PC-9 (cell line): ENCODE measurements around the gene APMAP. TPM values are rescaled to one million over a fixed set of nuclear protein-coding genes. Genes with fewer than 3 reads are reported as not detected.

Experiments
- BruUV-seq: library from RNA; stranded (reverse); fragments of 400-500 nt; replicated peaks from 2 replicates; lab custom pipeline; 2021; lab: Mats Ljungman, UMichigan
- CTCF ChIA-PET: fragments of 300-600 bp; sonication (Branson Sonifier 250); formaldehyde crosslinking; loops from one replicate; lab custom pipeline; 2022; ENCODE audit warnings: antibody characterized with exemption; lab: Charles Lee
- POLR2A ChIA-PET: fragments of 300-600 bp; sonication (Branson Sonifier 250); formaldehyde crosslinking; loops from one replicate; lab custom pipeline; 2022; ENCODE audit warnings: antibody characterized with exemption; ENCODE audit not compliant: unreplicated experiment; lab: Charles Lee
- DNase-seq, 2 experiments: peaks; one replicate each; pipeline versions ENCODE4 v3.0.0 to v3.0.0-alpha.2; 2015 to 2022; ENCODE audit warnings: mixed read lengths in 1 of 2
- H2AFZ ChIP-seq: fragments of 200-600 bp; sonication (generic); 2 replicates; pipeline ENCODE4 v1.8.1; 2017; ENCODE audit warnings: antibody characterized with exemption
- H3F3A ChIP-seq: fragments of 200-600 bp; sonication (generic); 2 replicates; pipeline ENCODE4 v1.8.1; 2017; ENCODE audit warnings: antibody characterized with exemption, mild to moderate bottlenecking, low read depth; ENCODE audit not compliant: insufficient read depth
- H3K27ac ChIP-seq: fragments of 200-600 bp; sonication (generic); 2 replicates; pipeline ENCODE4 v1.6.1; 2016; ENCODE audit warnings: mixed run types
- H3K27me3 ChIP-seq: fragments of 200-600 bp; sonication (generic); 2 replicates; pipeline ENCODE4 v1.6.1; 2016; ENCODE audit warnings: low read depth, mixed run types; ENCODE audit not compliant: insufficient read depth
- H3K36me3 ChIP-seq: fragments of 200-600 bp; sonication (generic); 2 replicates; pipeline ENCODE4 v1.6.1; 2016; ENCODE audit warnings: low read depth, mixed run types
- H3K4me1 ChIP-seq: fragments of 200-600 bp; sonication (generic); replicated peaks from 2 replicates; pipeline ENCODE4 v1.6.1; 2016; ENCODE audit warnings: mixed run types; ENCODE audit not compliant: insufficient read depth
- H3K4me2 ChIP-seq: fragments of 200-600 bp; sonication (generic); 2 replicates; pipeline ENCODE4 v1.6.1; 2017; ENCODE audit warnings: mixed run types
- H3K4me3 ChIP-seq: fragments of 200-600 bp; sonication (generic); 2 replicates; pipeline ENCODE4 v1.6.1; 2016; ENCODE audit warnings: mixed run types
- H3K79me2 ChIP-seq: fragments of 200-600 bp; sonication (generic); 2 replicates; pipeline ENCODE4 v1.6.1; 2017; ENCODE audit warnings: low read depth, mixed run types
- H3K9me2 ChIP-seq: fragments of 200-600 bp; sonication (generic); 2 replicates; pipeline ENCODE4 v1.8.1; 2017; ENCODE audit warnings: mild to moderate bottlenecking; ENCODE audit not compliant: insufficient read depth
- H3K9me3 ChIP-seq: fragments of 200-600 bp; sonication (generic); 2 replicates; pipeline ENCODE4 v1.8.1; 2016; ENCODE audit warnings: low read depth; ENCODE audit not compliant: insufficient read depth
- H4K20me1 ChIP-seq: fragments of 200-600 bp; sonication (generic); 2 replicates; pipeline ENCODE4 v1.8.1; 2017; ENCODE audit not compliant: insufficient read depth
- CTCF ChIP-seq: fragments of 200-600 bp; sonication (generic); conservative IDR thresholded peaks from 2 replicates; pipeline ENCODE4 v1.6.1; 2017; ENCODE audit warnings: mixed run types, antibody characterized with exemption, mild to moderate bottlenecking, moderate library complexity
- EZH2 ChIP-seq: fragments of 200-600 bp; sonication (generic); IDR thresholded peaks from 2 replicates; pipeline ENCODE4 v1.8.0; 2017; ENCODE audit warnings: antibody characterized with exemption, low read depth
- intact Hi-C: fragments of 100-400 bp; cut with micrococcal nuclease; formaldehyde crosslinking; loops from one replicate; pipeline ENCODE4 v1.10.0; 2022; ENCODE audit not compliant: unreplicated experiment
- total RNA-seq: library from RNA; stranded (reverse); gene quantifications from 2 replicates; pipeline ENCODE4 v1.2.3, GENCODE V29; 2021

The APMAP gene
- total RNA-seq, 1 experiment from 2014 or later: 103 TPM

DNA sequence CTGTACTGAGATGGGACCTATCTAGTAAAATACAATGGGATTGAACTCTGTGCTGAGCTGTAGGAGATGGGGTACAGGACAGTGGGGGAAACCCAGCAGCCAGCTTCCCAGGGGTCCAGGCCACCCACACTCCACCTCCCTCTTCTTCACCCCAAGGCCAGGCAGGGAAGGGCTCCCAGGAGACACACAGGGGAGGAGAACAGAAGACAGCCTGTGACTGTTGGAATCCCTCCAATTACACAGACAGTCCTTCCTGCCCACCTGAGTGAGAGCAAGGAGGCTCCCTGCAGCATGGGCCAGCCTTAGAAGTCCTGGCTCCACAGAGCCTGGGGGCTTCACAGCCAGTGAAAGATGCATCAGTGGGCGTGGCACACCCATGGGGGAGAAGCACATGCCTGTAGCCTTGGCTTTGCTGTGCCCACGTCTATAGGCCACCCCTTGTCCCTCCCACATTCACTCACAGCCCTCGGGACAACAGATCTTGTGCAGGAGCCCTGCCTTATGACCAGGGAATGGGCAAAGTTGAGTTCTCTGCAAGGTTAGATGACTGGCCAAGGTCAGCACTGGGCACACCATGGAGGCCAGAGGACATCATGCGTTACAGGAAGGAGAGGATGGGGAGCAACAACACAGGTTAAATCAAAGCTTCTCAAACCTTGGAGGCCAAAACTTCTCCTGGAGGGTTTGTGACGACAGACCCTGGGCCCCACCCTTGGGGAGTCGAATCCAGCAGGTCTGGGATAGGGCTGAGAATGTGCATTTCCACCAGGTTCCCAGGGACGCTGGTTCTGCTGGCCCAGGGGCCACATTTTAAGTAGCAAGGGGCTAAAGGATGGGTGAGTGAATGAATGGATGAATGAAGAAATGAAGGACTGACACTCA lies 55.8 kb downstream of the APMAP start:
- no peak overlapping the region for H2AFZ ChIP-seq
- H3K9me3 ChIP-seq: no peaks in the 10 kb centered on the region
- no peak overlapping the region for H3K27ac ChIP-seq
- BruUV-seq: no TSS peak
- H3K79me2 ChIP-seq: no peaks in the 10 kb centered on the region
- no peaks in the 10 kb centered on the region for H3F3A ChIP-seq
- no peaks in the 10 kb centered on the region for H3K9me2 ChIP-seq
- no peaks in the 10 kb centered on the region for H3K36me3 ChIP-seq
- H3K4me2 ChIP-seq: no peak overlapping the region
- CTCF ChIA-PET: no interaction called here
- POLR2A ChIA-PET: no interaction called here
- H3K27me3 ChIP-seq: no peaks in the 10 kb centered on the region
- no peaks in the 10 kb centered on the region for H4K20me1 ChIP-seq
- TF ChIP-seq CTCF (no peak), EZH2 (no peak)
- no peak overlapping the region for H3K4me3 ChIP-seq
- intact Hi-C loops: loop anchor here (10.0 kb wide), 1 partner anchor 138 kb away; no protein-coding TSS in a partner anchor
- H3K4me1 ChIP-seq: peaks cover 7% of the 10 kb centered on the region
- no peak for DNase-seq

- no peaks in the 10 kb centered on the region for H3K79me2 ChIP-seq
- CTCF ChIA-PET: no interaction called here
- no TSS peak for BruUV-seq
Measured at GRCh38 chr20:24935766-24936525, 56.6 kb downstream of the APMAP start.

More at GRCh38 chr20:24935766-24936525, 56.6 kb downstream of the APMAP start:
- H4K20me1 ChIP-seq: no peaks in the 10 kb centered on the region
- no peaks in the 10 kb centered on the region for H3K9me2 ChIP-seq
- peaks cover under 1% of the 10 kb centered on the region; the same call in 1 of the 2 replicates for H3F3A ChIP-seq
- no peak overlapping the region for H2AFZ ChIP-seq
- H3K4me3 ChIP-seq: no peak overlapping the region
- no peak for DNase-seq
- POLR2A ChIA-PET: no interaction called here
- no peaks in the 10 kb centered on the region for H3K27me3 ChIP-seq
- no peaks in the 10 kb centered on the region for H3K36me3 ChIP-seq
- peaks cover 15% of the 10 kb centered on the region for H3K4me1 ChIP-seq
- intact Hi-C loops: loop anchor here (10.0 kb wide), 1 partner anchor 139 kb away; no protein-coding TSS in a partner anchor
- TF ChIP-seq CTCF (no peak), EZH2 (no peak)
- no peak overlapping the region for H3K27ac ChIP-seq
- no peak overlapping the region for H3K4me2 ChIP-seq
- no peaks in the 10 kb centered on the region for H3K9me3 ChIP-seq
